Measurements from ENCODE around the gene SAMD14. TPM values are rescaled to one million over a fixed set of nuclear protein-coding genes. Genes with fewer than 3 reads are reported as not detected.
A peak's percentile ranks its signal among the peaks of the same experiment; 100 is the strongest.

Gene SAMD14
- total and polyA plus RNA-seq, 2 donors = 0.42 to 0.62 TPM

DNA sequence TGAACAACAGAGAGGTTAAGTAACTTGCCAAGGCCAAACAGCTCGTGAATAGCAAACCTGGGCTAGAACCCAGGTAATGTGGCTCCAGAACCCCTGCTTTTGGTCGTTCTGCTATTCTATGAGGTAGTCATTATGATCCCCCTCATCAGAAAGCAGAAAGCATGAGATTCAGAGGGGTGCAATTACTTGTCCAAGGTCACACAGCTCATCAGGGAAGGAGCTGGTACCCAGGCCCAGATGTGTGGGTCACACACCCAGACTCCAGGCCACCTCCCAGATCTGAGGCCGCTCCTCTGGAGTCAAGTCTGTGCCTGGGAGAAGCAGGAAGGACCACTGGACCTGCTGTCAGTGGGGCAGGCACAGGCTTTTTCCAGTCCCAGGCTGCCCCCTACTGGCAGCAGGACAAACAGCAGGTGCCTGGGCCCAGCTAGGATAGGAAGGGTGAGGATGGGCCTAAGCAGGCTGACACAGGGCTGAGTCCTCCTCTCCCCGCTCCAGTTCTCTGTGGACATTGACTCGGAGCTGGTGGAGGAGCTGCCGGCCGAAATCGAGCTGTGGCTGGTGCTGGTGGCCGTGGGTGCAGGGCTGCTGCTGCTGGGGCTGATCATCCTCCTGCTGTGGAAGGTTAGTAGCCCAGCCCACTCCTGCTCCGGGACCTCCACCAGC, 42.6 kb downstream of the SAMD14 start:
- no peak overlapping the region for H3K4me3 ChIP-seq (ENCODE audit: low read length in 2 of 2)
- peak in 6 of 9 donors; percentile 33 to 82 (median 72) for DNase-seq (ENCODE audit: low read depth in 6 of 9, low spot score in 9 of 9)
- peaks cover 0 to 15% of the 10 kb centered on the region in 2 donors for H3K27me3 ChIP-seq (ENCODE audit: control insufficient read depth in 2 of 2, insufficient read depth in 1 of 2, low read length in 1 of 2)
- no peaks in the 10 kb centered on the region for H3K9me3 ChIP-seq (ENCODE audit: control insufficient read depth in 2 of 2, insufficient read depth in 1 of 2, low read length in 1 of 2)
- no peaks in the 10 kb centered on the region for H3K36me3 ChIP-seq (ENCODE audit: control insufficient read depth in 2 of 2, insufficient read depth in 2 of 2, low read length in 1 of 2)
- WGBS = 63% methylated on average over 10 of the region's 10 CpGs
- no peak overlapping the region for H3K27ac ChIP-seq (ENCODE audit: low read depth in 1 of 2, low read length in 1 of 2)
- no peaks in the 10 kb centered on the region for H3K4me1 ChIP-seq (ENCODE audit: control insufficient read depth in 2 of 2, insufficient read depth in 2 of 2, low read length in 2 of 2)

DNA sequence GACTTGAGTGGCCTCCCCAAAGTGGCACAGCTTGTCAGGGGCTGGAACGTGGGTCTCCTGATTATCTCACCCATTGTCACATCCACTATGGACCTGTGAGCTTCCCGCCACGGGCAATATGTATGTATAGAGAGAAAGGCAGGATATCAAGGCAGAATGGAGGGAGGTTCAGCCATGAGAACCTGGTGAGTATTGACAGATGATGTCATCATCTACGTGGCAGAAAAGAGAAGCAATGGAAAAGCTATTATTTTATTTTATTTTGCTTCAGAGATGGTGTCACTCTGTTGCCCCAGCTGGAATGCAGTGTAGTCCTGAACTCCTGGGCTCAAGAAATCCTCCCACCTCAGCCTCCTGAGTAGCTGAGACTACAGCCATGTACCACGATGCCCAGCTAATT, 48.2 kb downstream of the SAMD14 start:
- Histone ChIP-seq H3K36me3 (ENCODE audit: control insufficient read depth in 2 of 2, insufficient read depth in 2 of 2, low read length in 1 of 2) (no peaks in the 10 kb centered on the region), H3K27ac (ENCODE audit: low read depth in 1 of 2, low read length in 1 of 2) (no peak overlapping the region), H3K27me3 (ENCODE audit: control insufficient read depth in 2 of 2, insufficient read depth in 1 of 2, low read length in 1 of 2) (peaks cover 0 to 16% of the 10 kb centered on the region in 2 donors), H3K4me1 (ENCODE audit: control insufficient read depth in 2 of 2, insufficient read depth in 2 of 2, low read length in 2 of 2) (peaks cover 0 to 5% of the 10 kb centered on the region in 2 donors), H3K4me3 (ENCODE audit: low read length in 2 of 2) (no peak overlapping the region), H3K9me3 (ENCODE audit: control insufficient read depth in 2 of 2, insufficient read depth in 1 of 2, low read length in 1 of 2) (peaks cover 0 to under 1% of the 10 kb centered on the region in 2 donors)
- WGBS = 93% methylated on average over 5 of the region's 5 CpGs
- no peak for DNase-seq (ENCODE audit: low read depth in 6 of 9, low spot score in 9 of 9)

DNA sequence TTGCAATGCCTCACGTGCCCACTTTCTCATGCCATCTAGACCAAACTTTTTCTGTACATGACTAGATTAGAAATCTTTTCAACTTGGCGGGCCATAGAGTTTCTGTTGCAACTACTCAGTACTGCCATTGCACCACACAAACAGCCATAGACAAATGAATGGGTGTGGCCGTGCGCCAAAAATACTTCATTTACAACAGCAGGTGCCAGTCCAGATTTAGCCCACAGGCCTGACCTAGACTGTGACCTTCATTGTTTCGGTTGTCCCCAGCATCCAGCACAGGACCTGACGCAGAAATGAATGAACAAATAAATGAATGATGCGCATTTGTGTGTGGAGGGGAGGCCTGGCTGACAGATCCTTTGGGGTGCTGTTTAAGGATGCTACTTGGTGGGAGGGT, 49.1 kb downstream of the SAMD14 start:
- Histone ChIP-seq H3K27ac (ENCODE audit: low read depth in 1 of 2, low read length in 1 of 2) (no peak overlapping the region), H3K4me1 (ENCODE audit: control insufficient read depth in 2 of 2, insufficient read depth in 2 of 2, low read length in 2 of 2) (peaks cover 0 to 7% of the 10 kb centered on the region in 2 donors), H3K27me3 (ENCODE audit: control insufficient read depth in 2 of 2, insufficient read depth in 1 of 2, low read length in 1 of 2) (peaks cover 0 to 25% of the 10 kb centered on the region in 2 donors), H3K9me3 (ENCODE audit: control insufficient read depth in 2 of 2, insufficient read depth in 1 of 2, low read length in 1 of 2) (peaks cover 0 to 4% of the 10 kb centered on the region in 2 donors), H3K4me3 (ENCODE audit: low read length in 2 of 2) (no peak overlapping the region), H3K36me3 (ENCODE audit: control insufficient read depth in 2 of 2, insufficient read depth in 2 of 2, low read length in 1 of 2) (no peaks in the 10 kb centered on the region)
- no peak for DNase-seq (ENCODE audit: low read depth in 6 of 9, low spot score in 9 of 9)
- 95% methylated on average over 7 of the region's 7 CpGs for WGBS

DNA sequence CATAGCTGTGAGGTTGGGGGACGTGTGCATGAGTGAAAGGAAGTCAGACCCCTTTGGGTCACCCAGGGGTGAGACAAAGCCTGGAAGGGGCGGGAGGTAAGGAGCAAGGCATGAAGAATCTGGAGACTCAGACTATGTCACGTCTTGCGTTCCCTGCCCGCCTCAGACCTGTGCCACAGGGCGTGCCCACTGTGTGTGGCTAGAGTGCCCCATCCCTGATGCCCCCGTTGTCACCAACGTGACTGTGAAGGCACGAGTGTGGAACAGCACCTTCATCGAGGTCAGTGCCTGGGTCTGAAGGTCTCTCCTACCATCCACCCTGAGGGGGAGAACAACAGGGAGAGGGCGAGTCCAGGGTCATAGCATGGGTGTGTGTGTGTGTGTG, 49.9 kb downstream of the SAMD14 start:
- 93% methylated on average over 11 of the region's 11 CpGs for WGBS

DNA sequence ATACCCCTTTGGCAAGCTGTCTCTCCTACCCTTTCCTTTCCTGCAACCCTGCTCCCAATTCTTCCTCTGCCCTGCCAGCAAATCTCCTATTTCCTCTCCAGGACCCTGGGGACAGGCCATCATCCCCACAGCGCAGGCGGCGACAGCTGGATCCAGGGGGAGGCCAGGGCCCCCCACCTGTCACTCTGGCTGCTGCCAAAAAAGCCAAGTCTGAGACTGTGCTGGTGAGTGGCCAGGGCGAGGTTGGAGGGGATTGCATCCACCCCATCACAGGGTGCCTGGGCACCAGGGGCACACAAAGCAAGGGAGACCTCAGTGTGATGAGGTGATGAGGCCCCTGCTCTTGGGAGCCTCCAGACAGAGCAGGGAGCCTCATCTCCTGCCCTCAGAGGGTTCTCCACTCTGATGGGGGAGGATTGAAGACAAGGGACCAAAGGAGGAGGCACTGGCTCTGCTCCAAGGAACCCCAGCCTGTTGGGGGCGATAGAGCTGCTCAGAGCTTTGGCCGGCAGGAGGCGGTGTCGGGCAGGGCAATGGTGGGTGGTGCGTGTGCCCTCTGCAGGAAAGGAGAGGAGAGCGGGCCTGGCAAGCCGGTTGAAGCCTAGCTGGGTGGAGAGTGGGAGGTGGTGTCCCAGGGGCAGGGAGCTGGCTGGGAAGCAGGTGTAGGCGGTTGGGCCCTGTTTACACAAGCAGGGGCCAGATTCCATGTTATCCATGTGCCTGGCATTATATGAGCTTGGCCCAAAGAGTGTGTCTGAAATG, 50.4 kb downstream of the SAMD14 start:
- no peak overlapping the region for H3K27ac ChIP-seq (ENCODE audit: low read depth in 1 of 2, low read length in 1 of 2)

More for the DNA sequence above, 49.9 kb downstream of the SAMD14 start:
- H3K4me1 ChIP-seq (ENCODE audit: control insufficient read depth in 2 of 2, insufficient read depth in 2 of 2, low read length in 2 of 2) = peaks cover 0 to 7% of the 10 kb centered on the region in 2 donors
- DNase-seq (ENCODE audit: low read depth in 6 of 9, low spot score in 9 of 9) = no peak
- peaks cover 0 to 4% of the 10 kb centered on the region in 2 donors for H3K9me3 ChIP-seq (ENCODE audit: control insufficient read depth in 2 of 2, insufficient read depth in 1 of 2, low read length in 1 of 2)
- H3K4me3 ChIP-seq (ENCODE audit: low read length in 2 of 2) = no peak overlapping the region
- peaks cover 0 to 32% of the 10 kb centered on the region in 2 donors for H3K27me3 ChIP-seq (ENCODE audit: control insufficient read depth in 2 of 2, insufficient read depth in 1 of 2, low read length in 1 of 2)
- no peaks in the 10 kb centered on the region for H3K36me3 ChIP-seq (ENCODE audit: control insufficient read depth in 2 of 2, insufficient read depth in 2 of 2, low read length in 1 of 2)
- no peak overlapping the region for H3K27ac ChIP-seq (ENCODE audit: low read depth in 1 of 2, low read length in 1 of 2)

DNA sequence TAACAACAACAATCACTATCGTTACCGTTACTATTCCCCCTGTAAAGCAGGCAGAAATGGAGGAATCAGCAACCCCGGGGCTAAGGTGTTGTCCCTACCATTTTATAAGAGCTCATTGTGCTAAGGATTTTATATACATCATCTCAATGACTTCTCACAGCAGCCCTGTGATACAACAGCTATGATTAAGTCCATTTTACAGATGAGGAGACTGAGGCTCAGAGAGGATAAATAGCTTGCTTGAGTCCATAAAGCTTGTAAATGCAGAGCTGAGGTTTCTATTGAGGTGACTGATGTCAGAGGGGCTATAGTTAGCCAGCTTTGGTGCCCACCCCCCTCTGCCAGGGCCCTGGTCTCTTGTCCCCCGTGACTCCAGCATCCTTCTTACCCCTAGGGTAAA, 51.5 kb downstream of the SAMD14 start:
- H3K27me3 ChIP-seq (ENCODE audit: control insufficient read depth in 2 of 2, insufficient read depth in 1 of 2, low read length in 1 of 2) = peaks cover 0 to 34% of the 10 kb centered on the region in 2 donors
- H3K4me3 ChIP-seq (ENCODE audit: low read length in 2 of 2) = no peak overlapping the region
- no peak overlapping the region for H3K27ac ChIP-seq (ENCODE audit: low read depth in 1 of 2, low read length in 1 of 2)
- H3K36me3 ChIP-seq (ENCODE audit: control insufficient read depth in 2 of 2, insufficient read depth in 2 of 2, low read length in 1 of 2) = no peaks in the 10 kb centered on the region
- DNase-seq (ENCODE audit: low read depth in 6 of 9, low spot score in 9 of 9) = no peak
- 98% methylated on average over 4 of the region's 4 CpGs for WGBS
- peaks cover 0 to 4% of the 10 kb centered on the region in 2 donors for H3K9me3 ChIP-seq (ENCODE audit: control insufficient read depth in 2 of 2, insufficient read depth in 1 of 2, low read length in 1 of 2)
- H3K4me1 ChIP-seq (ENCODE audit: control insufficient read depth in 2 of 2, insufficient read depth in 2 of 2, low read length in 2 of 2) = peaks cover 0 to 7% of the 10 kb centered on the region in 2 donors

More for the DNA sequence above, 50.4 kb downstream of the SAMD14 start:
- Histone ChIP-seq H3K4me1 (ENCODE audit: control insufficient read depth in 2 of 2, insufficient read depth in 2 of 2, low read length in 2 of 2) (peaks cover 0 to 7% of the 10 kb centered on the region in 2 donors), H3K9me3 (ENCODE audit: control insufficient read depth in 2 of 2, insufficient read depth in 1 of 2, low read length in 1 of 2) (peaks cover 0 to 4% of the 10 kb centered on the region in 2 donors), H3K27me3 (ENCODE audit: control insufficient read depth in 2 of 2, insufficient read depth in 1 of 2, low read length in 1 of 2) (peaks cover 0 to 34% of the 10 kb centered on the region in 2 donors), H3K36me3 (ENCODE audit: control insufficient read depth in 2 of 2, insufficient read depth in 2 of 2, low read length in 1 of 2) (no peaks in the 10 kb centered on the region), H3K4me3 (ENCODE audit: low read length in 2 of 2) (no peak overlapping the region)
- no peak for DNase-seq (ENCODE audit: low read depth in 6 of 9, low spot score in 9 of 9)
- 93% methylated on average over 12 of the region's 12 CpGs for WGBS

DNA sequence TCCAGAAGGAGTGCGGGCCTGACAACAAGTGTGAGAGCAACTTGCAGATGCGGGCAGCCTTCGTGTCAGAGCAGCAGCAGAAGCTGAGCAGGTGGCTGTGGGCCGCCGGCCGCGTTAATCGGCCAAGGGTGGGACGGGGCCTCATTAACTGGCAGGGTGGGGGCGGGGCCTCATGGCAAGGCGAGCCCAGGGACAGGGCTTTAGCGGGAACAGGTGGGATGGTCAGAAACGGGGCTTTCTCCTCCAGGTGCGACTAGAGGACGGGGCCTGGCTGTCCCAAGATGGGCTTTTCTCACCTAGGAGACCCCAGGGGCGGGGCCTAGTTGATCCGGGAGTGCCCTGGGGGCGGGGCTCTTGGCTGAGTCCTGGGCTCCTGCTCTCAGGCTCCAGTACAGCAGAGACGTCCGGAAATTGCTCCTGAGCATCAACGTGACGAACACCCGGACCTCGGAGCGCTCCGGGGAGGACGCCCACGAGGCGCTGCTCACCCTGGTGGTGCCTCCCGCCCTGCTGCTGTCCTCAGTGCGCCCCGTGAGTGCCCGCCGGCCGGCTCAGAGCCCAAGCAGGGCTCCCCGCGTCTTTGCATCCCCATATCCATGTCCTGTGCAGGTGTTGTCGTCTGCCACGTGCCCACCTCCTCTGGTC, 53.2 kb downstream of the SAMD14 start:
- Histone ChIP-seq H3K4me3 (ENCODE audit: low read length in 2 of 2) (no peak overlapping the region), H3K27ac (ENCODE audit: low read depth in 1 of 2, low read length in 1 of 2) (no peak overlapping the region), H3K36me3 (ENCODE audit: control insufficient read depth in 2 of 2, insufficient read depth in 2 of 2, low read length in 1 of 2) (no peaks in the 10 kb centered on the region), H3K27me3 (ENCODE audit: control insufficient read depth in 2 of 2, insufficient read depth in 1 of 2, low read length in 1 of 2) (peaks cover 0 to 34% of the 10 kb centered on the region in 2 donors), H3K9me3 (ENCODE audit: control insufficient read depth in 2 of 2, insufficient read depth in 1 of 2, low read length in 1 of 2) (peaks cover 0 to 7% of the 10 kb centered on the region in 2 donors), H3K4me1 (ENCODE audit: control insufficient read depth in 2 of 2, insufficient read depth in 2 of 2, low read length in 2 of 2) (peaks cover 0 to 11% of the 10 kb centered on the region in 2 donors)
- DNase-seq (ENCODE audit: low read depth in 6 of 9, low spot score in 9 of 9) = no peak
- 69% methylated on average over 39 of the region's 39 CpGs for WGBS

DNA sequence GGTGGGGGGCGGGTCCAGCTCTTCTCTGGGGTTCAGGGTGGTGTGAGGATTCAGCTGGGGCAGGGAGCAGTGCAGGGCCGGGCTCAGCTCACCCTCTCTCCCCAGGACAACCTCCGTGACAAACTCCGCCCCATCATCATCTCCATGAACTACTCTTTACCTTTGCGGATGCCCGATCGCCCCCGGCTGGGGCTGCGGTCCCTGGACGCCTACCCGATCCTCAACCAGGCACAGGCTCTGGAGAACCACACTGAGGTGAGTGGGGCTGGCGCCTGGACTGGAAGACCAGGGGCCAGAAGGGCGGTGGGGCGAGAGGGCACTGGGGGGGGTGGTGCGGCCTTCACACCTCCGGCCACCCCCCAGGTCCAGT, 53.8 kb downstream of the SAMD14 start:
- H3K36me3 ChIP-seq (ENCODE audit: control insufficient read depth in 2 of 2, insufficient read depth in 2 of 2, low read length in 1 of 2) = no peaks in the 10 kb centered on the region
- peaks cover 0 to 11% of the 10 kb centered on the region in 2 donors for H3K4me1 ChIP-seq (ENCODE audit: control insufficient read depth in 2 of 2, insufficient read depth in 2 of 2, low read length in 2 of 2)
- DNase-seq (ENCODE audit: low read depth in 6 of 9, low spot score in 9 of 9) = no peak
- peaks cover 0 to 12% of the 10 kb centered on the region in 2 donors for H3K9me3 ChIP-seq (ENCODE audit: control insufficient read depth in 2 of 2, insufficient read depth in 1 of 2, low read length in 1 of 2)
- 96% methylated on average over 16 of the region's 16 CpGs for WGBS
- peaks cover 0 to 32% of the 10 kb centered on the region in 2 donors for H3K27me3 ChIP-seq (ENCODE audit: control insufficient read depth in 2 of 2, insufficient read depth in 1 of 2, low read length in 1 of 2)
- H3K27ac ChIP-seq (ENCODE audit: low read depth in 1 of 2, low read length in 1 of 2) = no peak overlapping the region
- H3K4me3 ChIP-seq (ENCODE audit: low read length in 2 of 2) = no peak overlapping the region

Data from thymus (tissue), 11 donors.